HCT116 (cell line): ENCODE results near the gene MARCHF6. TPM values are rescaled to one million over a fixed set of nuclear protein-coding genes. Genes with fewer than 3 reads are reported as not detected.

Experiments
- ATAC-seq: fragments of 200-7000 bp; cut with Tn5 transposase; 2 replicates; pipeline ENCODE4 v1.9.1; 2020; ENCODE audit warnings: mild to moderate bottlenecking, moderate library complexity
- BruUV-seq: library from RNA; stranded (reverse); fragments of 400-500 nt; replicated peaks from 2 replicates; lab custom pipeline; 2021; lab: Mats Ljungman, UMichigan
- CTCF ChIA-PET: fragments of 300-600 bp; sonication (Branson Sonifier 250); formaldehyde crosslinking; loops from one replicate; lab custom pipeline; 2021; ENCODE audit warnings: antibody characterized with exemption; lab: Charles Lee
- POLR2A ChIA-PET: fragments of 300-600, 350-600 bp; sonication (Branson Sonifier 250); formaldehyde crosslinking; loops from one replicate; lab custom pipeline; 2021; ENCODE audit warnings: antibody characterized with exemption; lab: Charles Lee
- RAD21 ChIA-PET, 2 experiments: fragments of 300-600 bp; sonication (Branson Sonifier 250); formaldehyde crosslinking; loops; one replicate each; lab custom pipeline; 2023; ENCODE audit warnings: low total read pairs in 2 of 2; ENCODE audit not compliant: uncharacterized antibody in 2 of 2, unreplicated experiment in 2 of 2, low non-redundant PET in 1 of 2; lab: Charles Lee
- DNase-seq: peaks from one replicate; pipeline ENCODE4 v3.0.0-alpha.2; 2010; ENCODE audit warnings: low read depth, low spot score
- H2AFZ ChIP-seq: fragments of 200-600 bp; shearing (Covaris generic), sonication (generic); 2 replicates; pipeline ENCODE4 v1.6.1; 2017; ENCODE audit warnings: low read depth, mixed run types, mixed read lengths, antibody characterized with exemption, low read length; ENCODE audit not compliant: poor library complexity, severe bottlenecking
- H3K27ac ChIP-seq: 2 replicates; pipeline ENCODE4 v1.5.1; 2012; ENCODE audit warnings: low read depth, low read length
- H3K27me3 ChIP-seq: fragments of 200-600 bp; sonication (generic); 2 replicates; pipeline ENCODE4 v1.6.1; 2016; ENCODE audit warnings: mixed run types, low read length, mixed read lengths; ENCODE audit not compliant: insufficient read depth
- H3K36me3 ChIP-seq, 2 experiments: fragments of 200-500 bp in 1 of 2; fragments of 200-600 bp in 1 of 2; sonication (Bioruptor generic) in 1 of 2; sonication (generic) in 1 of 2; 2 replicates each; pipeline versions ENCODE4 v1.5.1 to v1.6.1; 2014 to 2016; ENCODE audit warnings: low read length in 2 of 2, inconsistent platforms in 1 of 2, mixed read lengths in 1 of 2, mixed run types in 1 of 2; ENCODE audit not compliant: insufficient read depth in 2 of 2, control insufficient read depth in 1 of 2
- H3K4me1 ChIP-seq, 2 experiments: fragments of 200-600 bp in 1 of 2; sonication (generic) in 1 of 2; 2 replicates each; pipeline versions ENCODE4 v1.5.1 to v1.6.1; 2012 to 2017; ENCODE audit warnings: low read length in 2 of 2, inconsistent platforms in 1 of 2, mild to moderate bottlenecking in 1 of 2, mixed read lengths in 1 of 2, mixed run types in 1 of 2, moderate library complexity in 1 of 2; ENCODE audit not compliant: insufficient read depth in 2 of 2, control insufficient read depth in 1 of 2
- H3K4me2 ChIP-seq: fragments of 200-600 bp; sonication (generic); 2 replicates; pipeline ENCODE4 v1.6.1; 2017; ENCODE audit warnings: mixed run types, low read length, mixed read lengths
- H3K4me3 ChIP-seq, 2 experiments: fragments of 200-600 bp in 1 of 2; sonication (generic) in 1 of 2; replicated peaks in 1 of 2; 2 replicates each; pipeline ENCODE4 v1.5.1; 2011 to 2016; ENCODE audit warnings: low read length in 2 of 2, control low read depth in 1 of 2, low read depth in 1 of 2, mild to moderate bottlenecking in 1 of 2, mixed read lengths in 1 of 2, mixed run types in 1 of 2
- H3K79me2 ChIP-seq: fragments of 200-600 bp; sonication (generic); 2 replicates; pipeline ENCODE4 v1.6.1; 2017; ENCODE audit warnings: mild to moderate bottlenecking, mixed run types, low read length, moderate library complexity, mixed read lengths; ENCODE audit not compliant: insufficient read depth
- H3K9ac ChIP-seq: fragments of 200-600 bp; sonication (generic); 2 replicates; pipeline ENCODE4 v1.6.1; 2016; ENCODE audit warnings: low read length, mixed read lengths
- H3K9me2 ChIP-seq: fragments of 200-600 bp; sonication (generic), shearing (Covaris generic); 2 replicates; pipeline ENCODE4 v1.6.1; 2017; ENCODE audit warnings: mixed run types, mild to moderate bottlenecking, moderate library complexity; ENCODE audit not compliant: insufficient read depth
- H3K9me3 ChIP-seq, 2 experiments: fragments of 200-500 bp in 1 of 2; fragments of 200-600 bp in 1 of 2; sonication (Bioruptor generic) in 1 of 2; sonication (generic) in 1 of 2; 2 replicates each; pipeline ENCODE4 v1.6.1; 2014 to 2017; ENCODE audit warnings: low read length in 2 of 2, mixed read lengths in 2 of 2, inconsistent platforms in 1 of 2, low read depth in 1 of 2, mild to moderate bottlenecking in 1 of 2, mixed run types in 1 of 2, moderate library complexity in 1 of 2; ENCODE audit not compliant: control insufficient read depth in 1 of 2, insufficient read depth in 1 of 2
- H4K20me1 ChIP-seq: fragments of 200-600 bp; sonication (generic), shearing (Covaris generic); 2 replicates; pipeline ENCODE4 v1.6.1; 2017; ENCODE audit warnings: mixed run types, mild to moderate bottlenecking, moderate library complexity; ENCODE audit not compliant: insufficient read depth
- CBX3 ChIP-seq: IDR thresholded peaks from 2 replicates; pipeline ENCODE4 v1.6.1; 2012; ENCODE audit warnings: low read depth
- EGR1 ChIP-seq: IDR thresholded peaks from 2 replicates; pipeline ENCODE4 v1.6.1; 2012; ENCODE audit warnings: low read depth
- EZH2 ChIP-seq: fragments of 200-600 bp; sonication (generic); IDR thresholded peaks from 2 replicates; pipeline ENCODE4 v1.6.1; 2017; ENCODE audit warnings: antibody characterized with exemption, mixed run types
- EZH2phosphoT487 ChIP-seq: fragments of 200-600 bp; IDR thresholded peaks from 2 replicates; pipeline ENCODE4 v1.6.1; 2018; ENCODE audit warnings: antibody characterized with exemption, borderline replicate concordance
- FOSL1 ChIP-seq: IDR thresholded peaks from 2 replicates; pipeline ENCODE4 v1.6.1; 2012; ENCODE audit warnings: low read depth
- MAX ChIP-seq: IDR thresholded peaks from 2 replicates; pipeline ENCODE4 v1.6.1; 2012
- POLR2A ChIP-seq: IDR thresholded peaks from 2 replicates; pipeline ENCODE4 v1.7.0; 2011; ENCODE audit warnings: borderline replicate concordance; ENCODE audit not compliant: insufficient read depth, insufficient read length; ENCODE audit errors: extremely low read depth
- POLR2AphosphoS5 ChIP-seq: IDR thresholded peaks from 2 replicates; pipeline ENCODE4 v1.6.1; 2011; ENCODE audit warnings: mild to moderate bottlenecking, low read depth, low read length, moderate library complexity
- RAD21 ChIP-seq: IDR thresholded peaks from 2 replicates; pipeline ENCODE4 v1.6.1; 2012; ENCODE audit warnings: low read depth, mild to moderate bottlenecking
- SIN3A ChIP-seq: IDR thresholded peaks from 2 replicates; pipeline ENCODE4 v1.6.1; 2012; ENCODE audit warnings: low read depth
- SRF ChIP-seq: IDR thresholded peaks from 2 replicates; pipeline ENCODE4 v1.6.1; 2012; ENCODE audit warnings: low read depth
- TCF7L2 ChIP-seq: IDR thresholded peaks from 2 replicates; pipeline ENCODE4 v1.7.0; 2011; ENCODE audit warnings: borderline replicate concordance, inconsistent platforms; ENCODE audit not compliant: insufficient read depth, insufficient read length; ENCODE audit errors: extremely low read depth
- YY1 ChIP-seq: IDR thresholded peaks from 2 replicates; pipeline ENCODE4 v1.6.1; 2011; ENCODE audit warnings: low read length, low read depth, moderate library complexity, mild to moderate bottlenecking; ENCODE audit not compliant: insufficient replicate concordance; ENCODE audit errors: extremely low read depth
- ZBTB33 ChIP-seq: IDR thresholded peaks from 2 replicates; pipeline ENCODE4 v1.6.1; 2011; ENCODE audit warnings: mild to moderate bottlenecking, low read length, moderate library complexity; ENCODE audit not compliant: insufficient replicate concordance; ENCODE audit errors: extremely low read depth
- ZFX ChIP-seq: fragments of 450-650 bp; IDR thresholded peaks from 2 replicates; pipeline ENCODE4 v1.6.1; 2017
- ZNF274 ChIP-seq: fragments of 200-500 bp; sonication (Bioruptor generic); IDR thresholded peaks from 2 replicates; pipeline ENCODE4 v1.6.1; 2014; ENCODE audit warnings: mild to moderate bottlenecking, low read depth, low read length, inconsistent platforms
- intact Hi-C: fragments of 100-400 bp; cut with micrococcal nuclease; formaldehyde crosslinking; loops from 2 replicates; pipeline ENCODE4 v1.10.0; 2022
- total RNA-seq: library from RNA; stranded (reverse); gene quantifications from one replicate; pipeline ENCODE4 v1.2.1, GENCODE V29; 2021; ENCODE audit not compliant: unreplicated experiment
- TF ChIP-seq, protein P1 (sequence below): IDR thresholded peaks from 2 replicates; pipeline ENCODE4 v1.6.1; 2012; ENCODE audit warnings: low read depth
- TF ChIP-seq, protein P2 (sequence below), 3 experiments: fragments of 200-600 bp in 1 of 3; sonication (generic) in 1 of 3; IDR thresholded peaks in 2 of 3; conservative IDR thresholded peaks in 1 of 3; 2 replicates each; pipeline ENCODE4 v1.5.1; 2012 to 2017; ENCODE audit warnings: low read depth in 2 of 3, low read length in 2 of 3, antibody characterized with exemption in 1 of 3, borderline replicate concordance in 1 of 3, control low read depth in 1 of 3, mild to moderate bottlenecking in 1 of 3, mixed read lengths in 1 of 3, mixed run types in 1 of 3, moderate library complexity in 1 of 3; ENCODE audit not compliant: insufficient read depth in 1 of 3

Gene MARCHF6
- total RNA-seq, 1 experiment from 2014 or later, result 144 TPM

DNA sequence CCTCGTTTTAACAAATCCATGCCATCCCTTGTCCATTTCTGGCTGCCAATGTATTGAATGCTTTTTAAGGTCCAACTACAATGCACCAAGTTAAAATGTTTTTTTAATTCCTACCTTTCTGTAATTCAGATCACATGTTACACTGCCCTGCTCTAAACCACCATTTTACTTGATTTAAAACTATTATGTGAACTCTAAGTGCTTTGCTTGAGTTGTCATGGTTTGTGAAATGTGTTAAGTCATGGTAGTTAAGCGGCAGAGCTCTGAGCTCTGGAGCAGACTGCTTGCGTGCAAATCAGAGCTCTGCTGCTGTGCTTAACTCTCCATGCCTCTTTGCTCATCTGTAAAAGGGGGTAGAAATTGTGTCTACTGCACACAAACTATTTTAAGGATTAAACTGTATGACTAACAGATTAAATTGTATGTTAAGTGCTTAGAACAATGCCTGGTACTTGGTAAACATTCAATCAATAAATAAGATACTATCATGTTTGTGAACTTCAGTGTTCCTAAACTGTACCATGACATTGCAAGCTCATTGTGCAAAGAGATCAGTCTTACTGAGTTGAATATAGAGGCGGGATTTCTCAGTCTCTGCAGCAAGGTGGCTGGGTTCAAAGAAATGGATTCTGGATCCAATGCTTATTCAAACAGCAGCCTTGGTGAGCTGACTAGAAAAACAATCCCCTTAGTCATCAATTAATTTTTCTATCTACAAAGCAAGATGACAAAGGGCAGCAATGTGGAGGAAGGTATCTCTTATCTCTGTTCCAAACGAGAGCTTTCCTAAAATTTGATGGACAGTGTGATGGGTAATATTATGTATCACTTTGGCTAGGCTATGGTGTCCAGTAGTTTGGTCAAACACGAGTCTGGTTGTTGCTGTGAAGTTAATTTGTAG, 29.7 kb upstream of the MARCHF6 start:
- H3K36me3 ChIP-seq, result no peaks in the 10 kb centered on the region
- H3K4me3 ChIP-seq, result no peak overlapping the region
- no peaks in the 10 kb centered on the region for H4K20me1 ChIP-seq
- H3K4me2 ChIP-seq, result no peak overlapping the region
- POLR2A ChIA-PET, result no interaction called here
- no peak overlapping the region for H3K9ac ChIP-seq
- peaks cover 0 to 6% of the 10 kb centered on the region in 2 experiments; a peak in 1 of 4 replicates for H3K4me1 ChIP-seq
- H2AFZ ChIP-seq, result no peak overlapping the region
- ATAC-seq (no peak), DNase-seq (no peak)
- no peaks in the 10 kb centered on the region for H3K9me3 ChIP-seq
- intact Hi-C loops, result no loop called here
- RAD21 ChIA-PET, result no interaction called here
- TF ChIP-seq ZBTB33 (no peak), MAX (no peak), FOSL1 (no peak), RAD21 (no peak), CBX3 (no peak), EZH2 (no peak), YY1 (no peak), EZH2phosphoT487 (no peak), SIN3A (no peak), POLR2A (no peak), TCF7L2 (no peak), SRF (no peak), ZNF274 (no peak), EGR1 (no peak), POLR2AphosphoS5 (no peak), ZFX (no peak)
- TF ChIP-seq, protein P1, sequence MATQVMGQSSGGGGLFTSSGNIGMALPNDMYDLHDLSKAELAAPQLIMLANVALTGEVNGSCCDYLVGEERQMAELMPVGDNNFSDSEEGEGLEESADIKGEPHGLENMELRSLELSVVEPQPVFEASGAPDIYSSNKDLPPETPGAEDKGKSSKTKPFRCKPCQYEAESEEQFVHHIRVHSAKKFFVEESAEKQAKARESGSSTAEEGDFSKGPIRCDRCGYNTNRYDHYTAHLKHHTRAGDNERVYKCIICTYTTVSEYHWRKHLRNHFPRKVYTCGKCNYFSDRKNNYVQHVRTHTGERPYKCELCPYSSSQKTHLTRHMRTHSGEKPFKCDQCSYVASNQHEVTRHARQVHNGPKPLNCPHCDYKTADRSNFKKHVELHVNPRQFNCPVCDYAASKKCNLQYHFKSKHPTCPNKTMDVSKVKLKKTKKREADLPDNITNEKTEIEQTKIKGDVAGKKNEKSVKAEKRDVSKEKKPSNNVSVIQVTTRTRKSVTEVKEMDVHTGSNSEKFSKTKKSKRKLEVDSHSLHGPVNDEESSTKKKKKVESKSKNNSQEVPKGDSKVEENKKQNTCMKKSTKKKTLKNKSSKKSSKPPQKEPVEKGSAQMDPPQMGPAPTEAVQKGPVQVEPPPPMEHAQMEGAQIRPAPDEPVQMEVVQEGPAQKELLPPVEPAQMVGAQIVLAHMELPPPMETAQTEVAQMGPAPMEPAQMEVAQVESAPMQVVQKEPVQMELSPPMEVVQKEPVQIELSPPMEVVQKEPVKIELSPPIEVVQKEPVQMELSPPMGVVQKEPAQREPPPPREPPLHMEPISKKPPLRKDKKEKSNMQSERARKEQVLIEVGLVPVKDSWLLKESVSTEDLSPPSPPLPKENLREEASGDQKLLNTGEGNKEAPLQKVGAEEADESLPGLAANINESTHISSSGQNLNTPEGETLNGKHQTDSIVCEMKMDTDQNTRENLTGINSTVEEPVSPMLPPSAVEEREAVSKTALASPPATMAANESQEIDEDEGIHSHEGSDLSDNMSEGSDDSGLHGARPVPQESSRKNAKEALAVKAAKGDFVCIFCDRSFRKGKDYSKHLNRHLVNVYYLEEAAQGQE, result no peak
- TF ChIP-seq, protein P2, sequence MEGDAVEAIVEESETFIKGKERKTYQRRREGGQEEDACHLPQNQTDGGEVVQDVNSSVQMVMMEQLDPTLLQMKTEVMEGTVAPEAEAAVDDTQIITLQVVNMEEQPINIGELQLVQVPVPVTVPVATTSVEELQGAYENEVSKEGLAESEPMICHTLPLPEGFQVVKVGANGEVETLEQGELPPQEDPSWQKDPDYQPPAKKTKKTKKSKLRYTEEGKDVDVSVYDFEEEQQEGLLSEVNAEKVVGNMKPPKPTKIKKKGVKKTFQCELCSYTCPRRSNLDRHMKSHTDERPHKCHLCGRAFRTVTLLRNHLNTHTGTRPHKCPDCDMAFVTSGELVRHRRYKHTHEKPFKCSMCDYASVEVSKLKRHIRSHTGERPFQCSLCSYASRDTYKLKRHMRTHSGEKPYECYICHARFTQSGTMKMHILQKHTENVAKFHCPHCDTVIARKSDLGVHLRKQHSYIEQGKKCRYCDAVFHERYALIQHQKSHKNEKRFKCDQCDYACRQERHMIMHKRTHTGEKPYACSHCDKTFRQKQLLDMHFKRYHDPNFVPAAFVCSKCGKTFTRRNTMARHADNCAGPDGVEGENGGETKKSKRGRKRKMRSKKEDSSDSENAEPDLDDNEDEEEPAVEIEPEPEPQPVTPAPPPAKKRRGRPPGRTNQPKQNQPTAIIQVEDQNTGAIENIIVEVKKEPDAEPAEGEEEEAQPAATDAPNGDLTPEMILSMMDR (IDR thresholded peaks at IDR 0.05 in 2 of 3, conservative IDR thresholded peaks at IDR 0.05 in 1 of 3; ENCODE audit: borderline replicate concordance in 1 of 3, insufficient read depth in 1 of 3, low read depth in 2 of 3, low read length in 2 of 3), result no peak
- no peaks in the 10 kb centered on the region for H3K9me2 ChIP-seq
- no peaks in the 10 kb centered on the region for H3K79me2 ChIP-seq
- H3K27ac ChIP-seq, result no peak overlapping the region
- CTCF ChIA-PET, result no interaction called here
- BruUV-seq, result no TSS peak
- no peaks in the 10 kb centered on the region for H3K27me3 ChIP-seq
